Astrocyte of the spinal cord (primary cell): ENCODE data around the gene NR1H3.
"Not testable (repeated sequence)": the region's sequence is repeated elsewhere in the genome, so short reads cannot be mapped to it uniquely, and the experiment has no call there.

Experiments used
- DNase-seq: peaks from one replicate; pipeline ENCODE4 v3.0.0; 2011; ENCODE audit warnings: low read depth, low spot score
- H3K4me3 ChIP-seq: 2 replicates; pipeline ENCODE4 v1.5.1; 2011; ENCODE audit warnings: low read depth, mild to moderate bottlenecking, low read length, moderate library complexity
- CTCF ChIP-seq: IDR thresholded peaks from 2 replicates; pipeline ENCODE4 v1.5.1; 2012; ENCODE audit warnings: low read depth, mild to moderate bottlenecking, low read length, inconsistent platforms
- in situ Hi-C: cut with HindIII; loops from 2 replicates; pipeline ENCODE4 v1.10.0; 2017; ENCODE audit warnings: low sequenced_read_pairs

The NR1H3 gene

DNA sequence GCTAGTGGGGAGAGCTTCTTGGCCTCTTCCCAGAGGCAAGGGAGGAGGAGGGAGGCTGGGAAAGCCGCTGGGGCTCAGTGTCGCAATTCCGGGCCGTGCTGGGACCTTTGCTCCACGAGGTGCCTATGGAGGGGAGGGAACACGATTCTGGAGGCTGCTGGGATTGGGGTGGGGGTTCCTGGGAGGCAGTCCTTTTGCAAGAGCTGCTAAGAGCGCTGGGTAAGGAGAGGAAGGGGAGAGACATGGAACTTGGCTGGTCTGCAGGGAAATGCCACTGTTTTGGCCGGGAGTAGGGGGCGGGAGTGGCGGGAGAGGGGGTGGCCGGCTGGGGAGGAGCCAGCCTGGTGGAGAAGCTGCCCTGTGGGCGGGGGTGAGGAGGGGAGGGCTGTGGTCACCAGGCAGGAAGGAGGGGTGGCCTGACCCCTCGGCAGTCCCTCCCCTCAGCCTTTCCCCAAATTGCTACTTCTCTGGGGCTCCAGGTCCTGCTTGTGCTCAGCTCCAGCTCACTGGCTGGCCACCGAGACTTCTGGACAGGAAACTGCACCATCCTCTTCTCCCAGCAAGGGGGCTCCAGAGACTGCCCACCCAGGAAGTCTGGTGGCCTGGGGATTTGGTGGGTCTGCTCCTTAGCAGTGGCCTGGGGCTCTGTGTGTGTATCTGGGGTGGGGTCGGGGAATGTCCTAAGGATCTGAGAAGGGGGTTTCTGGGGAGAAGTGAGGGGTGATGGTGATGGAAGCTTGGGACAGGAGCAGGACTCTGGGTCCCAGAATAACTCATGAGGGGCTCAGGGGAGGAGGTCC, at the start of gene NR1H3:
Gene NR1H3 (plus strand): TSS at position 480 of the 800 bp plus-strand sequence. CDS start 1,221 bp downstream, outside the sequence.
- peak within 1 kb of the TSS; percentile 10 for H3K4me3 ChIP-seq
- peak; percentile 73 for TF ChIP-seq CTCF
- DNase-seq = peak; percentile 59
- in situ Hi-C loops = no loop called here

DNA sequence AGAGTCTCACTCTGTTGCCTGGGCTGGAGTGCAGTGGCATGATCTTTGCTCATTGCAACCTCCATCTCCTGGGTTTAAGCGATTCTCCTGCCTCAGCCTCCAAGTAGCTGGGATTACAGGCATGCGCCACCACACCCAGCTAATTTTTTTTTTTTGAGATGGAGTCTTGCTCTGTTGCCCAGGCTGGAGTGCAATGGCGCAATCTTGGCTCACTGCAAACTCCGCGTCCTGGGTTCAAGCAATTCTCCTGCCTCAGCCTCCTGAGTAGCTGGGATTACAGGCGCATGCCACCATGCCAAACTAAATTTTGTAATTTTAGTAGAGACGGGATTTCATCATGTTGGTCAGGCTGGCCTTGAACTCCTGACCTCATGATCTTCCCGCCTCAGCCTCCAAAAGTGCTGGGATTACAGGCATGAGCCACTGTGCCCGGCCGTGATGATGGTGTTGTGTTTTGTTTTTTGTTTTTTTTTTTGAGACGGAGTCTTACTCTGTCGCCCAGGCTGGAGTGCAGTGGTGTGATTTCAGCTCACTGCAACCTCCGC, 49.7 kb upstream of the NR1H3 start:
- H3K4me3 ChIP-seq, in situ Hi-C loops, DNase-seq: not testable (repeated sequence)

GRCh38 chr11:47208628-47209027, 49.2 kb upstream of the NR1H3 start:
- TF ChIP-seq CTCF = no peak
- no peak overlapping the region for H3K4me3 ChIP-seq
- in situ Hi-C loops = no loop called here

DNA sequence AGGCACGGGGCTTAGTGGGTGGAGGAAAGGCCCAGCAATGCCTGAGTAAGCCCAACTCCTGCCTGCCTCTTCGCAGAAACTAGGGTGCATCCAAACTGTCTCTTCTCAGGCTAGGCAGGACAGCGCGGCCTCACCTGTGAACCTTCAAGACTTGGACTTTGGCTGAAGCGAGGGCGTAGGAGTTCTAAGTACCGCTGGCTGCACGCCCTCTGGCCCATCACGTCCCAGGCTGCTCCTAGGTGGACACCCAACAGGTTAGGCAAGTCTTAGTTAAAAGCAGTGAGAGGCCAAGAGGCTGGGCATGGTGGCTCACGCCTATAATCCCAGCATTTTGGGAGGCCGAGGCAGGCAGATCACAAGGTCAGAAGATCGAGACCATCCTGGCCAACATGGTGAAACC, 44.9 kb upstream of the NR1H3 start:
- no peak for DNase-seq
- no peak for TF ChIP-seq CTCF
- H3K4me3 ChIP-seq = no peak overlapping the region
- in situ Hi-C loops = no loop called here

More at GRCh38 chr11:47208628-47209027, 49.2 kb upstream of the NR1H3 start:
- DNase-seq = no peak

DNA sequence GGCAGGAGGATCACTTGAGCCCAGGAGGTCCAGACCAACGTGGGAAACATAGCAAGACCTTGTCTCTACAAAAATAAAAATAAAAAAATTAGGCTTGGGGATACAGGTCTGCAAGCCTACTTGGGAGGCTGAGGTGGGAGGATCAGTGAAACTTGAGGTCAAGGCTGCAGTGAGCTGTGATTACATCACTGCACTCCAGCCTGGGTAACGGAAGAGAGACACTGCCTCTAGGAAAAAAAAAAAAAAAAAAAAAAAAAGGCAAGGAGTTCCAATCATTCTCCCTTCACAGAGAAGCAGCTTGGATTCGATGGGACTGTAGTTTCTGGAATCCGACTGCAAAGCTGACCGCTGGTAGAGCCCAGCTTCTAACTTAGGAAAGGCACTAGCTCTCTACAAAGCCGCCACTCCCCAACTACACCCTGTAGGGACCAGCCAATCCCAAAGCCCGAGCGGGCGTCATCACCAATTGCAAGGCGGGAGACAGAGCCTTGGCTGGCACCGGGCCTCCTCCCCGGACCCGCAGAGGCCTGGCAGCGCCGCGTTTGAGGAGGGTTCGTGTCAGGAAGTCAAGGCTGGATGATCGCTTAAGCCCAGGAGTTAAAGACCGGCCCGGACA, 43.7 kb upstream of the NR1H3 start:
- peak overlapping the region; percentile 62 for H3K4me3 ChIP-seq
- in situ Hi-C loops = no loop called here
- peak; percentile 85 for DNase-seq
- TF ChIP-seq CTCF = no peak

DNA sequence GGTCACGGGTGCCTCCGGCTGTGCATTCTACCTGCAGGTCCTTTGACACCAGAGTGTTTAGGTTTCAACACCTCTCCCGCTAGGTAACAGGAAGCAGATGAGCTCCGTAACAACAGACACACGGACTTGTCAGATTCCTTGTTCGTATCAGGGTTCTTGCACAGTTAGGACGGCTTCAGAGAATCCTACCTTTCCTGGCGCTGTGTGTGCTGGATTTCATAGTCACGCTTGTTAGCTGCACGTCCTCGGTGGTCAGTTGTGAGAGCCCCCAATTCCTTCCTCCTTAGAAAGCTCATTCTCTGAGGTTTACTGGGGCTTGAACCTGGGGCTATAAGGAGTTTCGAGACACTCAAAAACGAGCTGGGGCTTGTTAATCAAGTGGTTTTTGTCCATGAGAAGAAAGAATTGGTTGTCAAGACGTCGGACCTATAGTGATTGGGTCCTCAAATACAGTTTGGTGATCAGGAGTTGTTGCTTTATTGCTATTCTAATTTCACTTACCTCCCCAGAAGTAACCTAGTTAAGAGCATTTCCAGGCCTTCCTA, 42.4 kb upstream of the NR1H3 start:
- no peak for DNase-seq
- in situ Hi-C loops = no loop called here
- H3K4me3 ChIP-seq = peak overlapping the region; percentile 62
- no peak for TF ChIP-seq CTCF
